IMR-90 (cell line): ENCODE results near the gene ACP6. TPM values are rescaled to one million over a fixed set of nuclear protein-coding genes. Genes with fewer than 3 reads are reported as not detected.

Source experiments
- ATAC-seq: fragments of 200-7000 bp; cut with Tn5 transposase; 2 replicates; pipeline ENCODE4 v1.9.1; 2020; ENCODE audit warnings: low read depth, mild to moderate bottlenecking, moderate library complexity
- BruUV-seq: library from RNA; stranded (reverse); fragments of 400-500 nt; replicated peaks from 2 replicates; lab custom pipeline; 2021; lab: Mats Ljungman, UMichigan
- CTCF ChIA-PET: fragments of 300-600 bp; formaldehyde crosslinking; extraction: SDS; loops from one replicate; lab custom pipeline; 2021; ENCODE audit warnings: antibody characterized with exemption; lab: Yijun Ruan, JAX
- POLR2A ChIA-PET: fragments of 300-600 bp; sonication (Branson Sonifier 250); formaldehyde crosslinking; loops from one replicate; lab custom pipeline; 2022; ENCODE audit warnings: antibody characterized with exemption; ENCODE audit not compliant: unreplicated experiment; lab: Charles Lee
- DNase-seq: peaks from one replicate; pipeline ENCODE4 v3.0.0; 2013
- H2AFZ ChIP-seq: replicated peaks from 2 replicates; pipeline ENCODE3; 2013; ENCODE audit warnings: low read length, mild to moderate bottlenecking; ENCODE audit not compliant: poor library complexity
- H2AK5ac ChIP-seq: 2 replicates; pipeline ENCODE4 v1.6.1; 2013; ENCODE audit warnings: low read depth, low read length, inconsistent platforms
- H2AK9ac ChIP-seq: replicated peaks from 2 replicates; pipeline ENCODE3; 2013; ENCODE audit warnings: mild to moderate bottlenecking, low read depth, low read length, moderate library complexity; ENCODE audit not compliant: poor library complexity
- H2BK120ac ChIP-seq: 2 replicates; pipeline ENCODE4 v1.6.1; 2013; ENCODE audit warnings: low read depth, low read length, inconsistent platforms
- H2BK15ac ChIP-seq: 3 replicates; pipeline ENCODE4 v1.6.1; 2013; ENCODE audit warnings: low read depth, low read length, inconsistent platforms
- H2BK20ac ChIP-seq: 2 replicates; pipeline ENCODE4 v1.6.1; 2013; ENCODE audit warnings: low read depth, mild to moderate bottlenecking, inconsistent platforms, low read length, moderate library complexity
- H2BK5ac ChIP-seq: 2 replicates; pipeline ENCODE4 v1.6.1; 2013; ENCODE audit warnings: mild to moderate bottlenecking, low read depth, low read length, inconsistent platforms; ENCODE audit not compliant: poor library complexity, severe bottlenecking
- H3K14ac ChIP-seq: replicated peaks from 2 replicates; pipeline ENCODE4 v1.6.1; 2013; ENCODE audit warnings: low read depth, low read length, inconsistent platforms
- H3K18ac ChIP-seq: 2 replicates; pipeline ENCODE4 v1.6.1; 2013; ENCODE audit warnings: low read depth, low read length, control low read depth
- H3K23ac ChIP-seq: 2 replicates; pipeline ENCODE4 v1.6.1; 2013; ENCODE audit warnings: low read depth, low read length, inconsistent platforms
- H3K27ac ChIP-seq: 2 replicates; pipeline ENCODE4 v1.5.1; 2013; ENCODE audit warnings: mild to moderate bottlenecking, control low read depth, low read length; ENCODE audit not compliant: insufficient read depth
- H3K27me3 ChIP-seq: 2 replicates; pipeline ENCODE4 v1.6.1; 2013; ENCODE audit warnings: low read length; ENCODE audit not compliant: control insufficient read depth, insufficient read depth
- H3K36me3 ChIP-seq: 2 replicates; pipeline ENCODE4 v1.6.1; 2013; ENCODE audit warnings: low read length, mixed read lengths; ENCODE audit not compliant: control insufficient read depth, insufficient read depth
- H3K4ac ChIP-seq: 2 replicates; pipeline ENCODE4 v1.6.1; 2013; ENCODE audit warnings: low read depth, low read length, inconsistent platforms
- H3K4me1 ChIP-seq: 2 replicates; pipeline ENCODE4 v1.6.1; 2013; ENCODE audit warnings: low read length, mixed read lengths; ENCODE audit not compliant: control insufficient read depth, insufficient read depth
- H3K4me2 ChIP-seq: 2 replicates; pipeline ENCODE4 v1.6.1; 2013; ENCODE audit warnings: low read depth, mild to moderate bottlenecking, control low read depth, low read length, moderate library complexity
- H3K4me3 ChIP-seq: 2 replicates; pipeline ENCODE4 v1.5.1; 2013; ENCODE audit warnings: low read depth, mild to moderate bottlenecking, control low read depth, low read length, moderate library complexity; ENCODE audit not compliant: insufficient read depth
- H3K56ac ChIP-seq: 2 replicates; pipeline ENCODE4 v1.6.1; 2013; ENCODE audit warnings: low read length, inconsistent platforms; ENCODE audit not compliant: insufficient read depth; ENCODE audit errors: extremely low read depth
- H3K79me1 ChIP-seq, 2 experiments: 2 replicates each; pipeline ENCODE4 v1.6.1; 2013; ENCODE audit warnings: low read length in 2 of 2, inconsistent platforms in 1 of 2, low read depth in 1 of 2
- H3K9ac ChIP-seq: 2 replicates; pipeline ENCODE4 v1.6.1; 2013; ENCODE audit warnings: low read depth, low read length, control low read depth
- H3K9me1 ChIP-seq: 2 replicates; pipeline ENCODE4 v1.6.1; 2013; ENCODE audit warnings: low read length, inconsistent platforms; ENCODE audit not compliant: insufficient read depth
- H3K9me3 ChIP-seq: 2 replicates; pipeline ENCODE4 v1.6.1; 2013; ENCODE audit warnings: low read length; ENCODE audit not compliant: control insufficient read depth, insufficient read depth
- H4K20me1 ChIP-seq: 2 replicates; pipeline ENCODE4 v1.6.1; 2013; ENCODE audit warnings: low read length, inconsistent platforms; ENCODE audit not compliant: insufficient read depth
- H4K5ac ChIP-seq: 2 replicates; pipeline ENCODE4 v1.6.1; 2013; ENCODE audit warnings: mild to moderate bottlenecking, low read depth, low read length, control low read depth
- H4K8ac ChIP-seq, 2 experiments: 2 replicates each; pipeline ENCODE4 v1.6.1; 2013; ENCODE audit warnings: low read depth in 2 of 2, low read length in 2 of 2, control low read depth in 1 of 2, inconsistent platforms in 1 of 2
- H4K91ac ChIP-seq: 2 replicates; pipeline ENCODE4 v1.6.1; 2013; ENCODE audit warnings: low read depth, low read length, inconsistent platforms; ENCODE audit not compliant: insufficient read depth
- CHD1 ChIP-seq: IDR thresholded peaks from 2 replicates; pipeline ENCODE4 v1.6.1; 2012; ENCODE audit warnings: low read depth, low read length, improper control_type of control experiment
- ELK1 ChIP-seq: fragments of 150-350 bp; IDR thresholded peaks from 2 replicates; pipeline ENCODE4 v1.6.1; 2016; ENCODE audit warnings: low read depth, mild to moderate bottlenecking, low read length, moderate library complexity, borderline replicate concordance
- POLR2A ChIP-seq: IDR thresholded peaks from 2 replicates; pipeline ENCODE4 v1.6.1; 2012; ENCODE audit warnings: mild to moderate bottlenecking, low read depth, low read length
- RCOR1 ChIP-seq: IDR thresholded peaks from 2 replicates; pipeline ENCODE4 v1.6.1; 2012; ENCODE audit warnings: mild to moderate bottlenecking, low read length, improper control_type of control experiment; ENCODE audit not compliant: insufficient replicate concordance
- WGBS, 2 experiments: methylation state at CpG; one replicate each; pipeline versions ENCODE4 v1.1.5 to v1.1.7; 2013; ENCODE audit warnings: missing lambda C conversion rate in 2 of 2; ENCODE audit not compliant: insufficient read length in 1 of 2; ENCODE audit errors: extremely low coverage in 2 of 2; 5-methylcytosine and 5-hydroxymethylcytosine counted together
- dilution Hi-C: fragments of 300-500 bp; cut with HindIII; formaldehyde crosslinking; loops from one replicate; pipeline ENCODE4 v1.14.3; 2018; ENCODE audit warnings: low sequenced_read_pairs; ENCODE audit not compliant: unreplicated experiment
- in situ Hi-C: fragments of 300-500 bp; cut with MboI; formaldehyde crosslinking; loops from 3 replicates; pipeline ENCODE4 v1.14.3; 2019; ENCODE audit warnings: low sequenced_read_pairs, inconsistent platforms, mixed read lengths
- intact Hi-C: fragments of 100-400 bp; cut with micrococcal nuclease; formaldehyde crosslinking; loops from 2 replicates; pipeline ENCODE4 v1.10.0; 2022
- polyA plus RNA-seq, 3 experiments: library from polyadenylated mRNA; depleted of rRNA; stranded (reverse); fragments of >200 nt; gene quantifications; 2 replicates each; pipeline ENCODE4 v1.2.3, GENCODE V29; 2012; ENCODE audit warnings: low replicate concordance in 1 of 3
- total RNA-seq: library from RNA; depleted of rRNA; stranded (reverse); fragments of >200 nt; gene quantifications from 2 replicates; pipeline ENCODE4 v1.2.3, GENCODE V29; 2012

The ACP6 gene
- total and polyA plus RNA-seq, 2 of the 4 experiments (the other 2 are of a cell fraction), result 2.5 to 8.2 TPM

GRCh38 chr1:147612366-147612765, 58.0 kb downstream of the ACP6 start:
- Histone ChIP-seq H3K4me1 (peaks cover 2% of the 10 kb centered on the region; the same call in 1 of the 2 replicates), H4K5ac (no peak overlapping the region), H3K14ac (no peak overlapping the region), H2AK5ac (no peak overlapping the region), H2BK120ac (no peak overlapping the region), H3K27me3 (no peaks in the 10 kb centered on the region), H3K9ac (no peak overlapping the region), H3K23ac (no peak overlapping the region), H3K4ac (no peak overlapping the region), H4K8ac (no peak overlapping the region), H2BK15ac (no peak overlapping the region), H4K20me1 (no peaks in the 10 kb centered on the region), H3K18ac (no peak overlapping the region), H3K56ac (no peak overlapping the region), H2AK9ac (no peak overlapping the region), H2BK20ac (no peak overlapping the region), H3K4me2 (no peak overlapping the region), H3K9me3 (no peaks in the 10 kb centered on the region), H4K91ac (no peak overlapping the region), H3K9me1 (peaks cover 4% of the 10 kb centered on the region; the same call in 1 of the 2 replicates), H3K27ac (no peak overlapping the region), H3K4me3 (no peak overlapping the region), H3K36me3 (peaks cover 40% of the 10 kb centered on the region), H2BK5ac (no peak overlapping the region), H3K79me1 (peaks cover 3 to 5% of the 10 kb centered on the region in 2 experiments; a peak in 2 of 4 replicates), H2AFZ (no peak overlapping the region)
- ATAC-seq (peak; percentile 29), DNase-seq (no peak)
- in situ Hi-C loops (no loop called here), intact Hi-C loops (no loop called here), dilution Hi-C loops (no loop called here)
- CTCF ChIA-PET, result no interaction called here
- no CpG with 5 or more reads among the region's 4 CpGs for WGBS, 2 experiments
- BruUV-seq, result no TSS peak
- TF ChIP-seq CHD1 (no peak), ELK1 (no peak), RCOR1 (no peak), POLR2A (no peak)
- POLR2A ChIA-PET, result no interaction called here
